ENCODE measurements around the gene AATK.

GRCh38 chr17:81180836-81181810 lies 15.1 kb upstream of the AATK start:
- TF ChIP-seq SUZ12 (IDR thresholded peaks at IDR 0.05; ENCODE audit: extremely low read depth, insufficient read depth, insufficient read length): no peak
- TF ChIP-seq YY1 (IDR thresholded peaks at IDR 0.05; ENCODE audit: insufficient read depth, insufficient read length): no peak
- TF ChIP-seq ZNF274 (IDR thresholded peaks at IDR 0.05; ENCODE audit: low read depth, low read length): no peak

Data from NT2/D1 (cell line).